Camera-type eye (tissue), 1 donor: ENCODE results near the gene SLC20A1. TPM values are rescaled to one million over a fixed set of nuclear protein-coding genes. Genes with fewer than 3 reads are reported as not detected.

Experiments used
- total RNA-seq: library from RNA; depleted of rRNA; stranded (reverse); fragments of >200 nt; gene quantifications from one replicate; pipeline ENCODE4 v1.2.3, GENCODE V29; 2014

Gene SLC20A1
- total RNA-seq = 71.6 TPM

DNA sequence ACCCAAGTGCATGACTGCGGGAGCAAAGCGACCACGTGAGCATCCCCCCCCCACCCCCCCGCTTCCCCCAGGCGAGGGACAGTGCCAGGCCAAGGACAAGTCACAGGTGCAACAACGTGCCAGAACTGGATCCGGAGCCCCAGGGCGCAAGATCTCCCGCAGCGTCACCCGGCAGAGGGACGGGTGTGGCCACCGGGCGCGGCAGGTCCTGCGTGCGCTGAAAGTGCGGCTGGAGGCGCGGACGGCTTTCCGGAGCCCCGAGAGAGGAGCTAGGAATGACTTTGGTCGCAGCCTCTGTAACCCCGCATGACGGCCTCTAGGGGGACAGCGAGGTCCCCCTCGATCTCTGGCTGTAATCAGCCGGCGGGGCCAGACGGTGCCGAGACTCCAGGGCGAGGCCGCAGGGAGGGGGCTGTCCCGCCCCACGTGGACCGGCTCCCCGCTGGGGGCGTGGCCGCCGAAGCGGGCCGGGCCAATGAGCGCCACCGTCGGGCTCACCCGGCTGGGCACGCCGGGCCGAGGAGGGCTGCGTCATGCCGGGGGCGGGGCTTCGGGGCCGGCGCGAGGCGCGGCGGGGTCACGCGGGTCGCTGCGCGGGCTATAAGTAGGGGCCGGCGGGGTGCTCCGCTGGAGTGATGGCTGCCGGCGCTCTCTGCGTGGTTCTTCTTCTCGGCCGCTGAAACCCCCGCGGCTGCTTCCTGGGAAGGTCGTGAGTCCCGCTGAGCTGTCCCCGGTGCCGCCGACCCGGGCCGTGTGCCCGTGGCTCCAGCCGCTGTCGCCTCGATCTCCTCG lies at the start of gene SLC20A1:
Gene SLC20A1 (plus strand): TSS at position 630 of the 792 bp plus-strand sequence. CDS start 890 bp downstream, outside the sequence.

Other genes with a start within 250 kb of the SLC20A1 start
- gene RGPD8, start 212.3 kb upstream of the SLC20A1 start, total RNA-seq = 37.1 TPM
- 31.2 TPM for gene TTL, start 163.8 kb upstream of the SLC20A1 start, total RNA-seq
- 27.4 TPM for gene POLR1B, start 103.5 kb upstream of the SLC20A1 start, total RNA-seq
- gene CHCHD5, start 61.3 kb upstream of the SLC20A1 start, total RNA-seq = 28.8 TPM
- 0.22 TPM for gene NT5DC4, start 75.1 kb downstream of the SLC20A1 start, total RNA-seq
- 8.0 TPM for gene CKAP2L, start 118.7 kb downstream of the SLC20A1 start, total RNA-seq
- not detected for gene IL1A, start 138.6 kb downstream of the SLC20A1 start, total RNA-seq
- gene IL1B, start 190.8 kb downstream of the SLC20A1 start, total RNA-seq = 1.6 TPM